MCF 10A (cell line): Measurements from ENCODE around the gene GABRB1. TPM values are rescaled to one million over a fixed set of nuclear protein-coding genes. Genes with fewer than 3 reads are reported as not detected.

ENCODE experiments used
- BruUV-seq: library from RNA; stranded (reverse); fragments of 400-500 nt; replicated peaks from 2 replicates; lab custom pipeline; 2021; lab: Mats Ljungman, UMichigan
- CTCF ChIA-PET: fragments of 300-600 bp; sonication (Branson Sonifier 250); formaldehyde crosslinking; extraction: SDS; loops from one replicate; lab custom pipeline; 2021; ENCODE audit warnings: antibody characterized with exemption, inconsistent platforms; lab: Yijun Ruan, JAX
- POLR2A ChIA-PET: fragments of 300-600, 350-650 bp; sonication (Branson Sonifier 250); formaldehyde crosslinking; extraction: SDS; loops from one replicate; lab custom pipeline; 2020; ENCODE audit warnings: antibody characterized with exemption, inconsistent platforms; lab: Yijun Ruan, JAX
- DNase-seq: peaks from one replicate; pipeline ENCODE4 v3.0.0-alpha.2; 2018; ENCODE audit not compliant: unreplicated experiment
- H3K27ac Mint-ChIP-seq: one replicate; pipeline ENCODE4 v1.8.0; 2022; ENCODE audit warnings: mild to moderate bottlenecking, low read depth, mixed read lengths; ENCODE audit not compliant: unreplicated experiment
- H3K27me3 Mint-ChIP-seq: one replicate; pipeline ENCODE4 v1.8.0; 2022; ENCODE audit warnings: mixed read lengths; ENCODE audit not compliant: insufficient read depth, unreplicated experiment
- H3K36me3 Mint-ChIP-seq: one replicate; pipeline ENCODE4 v1.8.0; 2022; ENCODE audit warnings: mild to moderate bottlenecking, moderate library complexity, mixed read lengths; ENCODE audit not compliant: insufficient read depth, unreplicated experiment
- H3K4me1 Mint-ChIP-seq: one replicate; pipeline ENCODE4 v1.8.0; 2022; ENCODE audit warnings: mixed read lengths; ENCODE audit not compliant: insufficient read depth, unreplicated experiment
- H3K4me3 Mint-ChIP-seq: one replicate; pipeline ENCODE4 v1.8.0; 2022; ENCODE audit warnings: mild to moderate bottlenecking, moderate library complexity, mixed read lengths; ENCODE audit not compliant: unreplicated experiment
- H3K9me3 Mint-ChIP-seq: one replicate; pipeline ENCODE4 v1.8.0; 2022; ENCODE audit warnings: mixed read lengths; ENCODE audit not compliant: unreplicated experiment
- intact Hi-C: fragments of 100-400 bp; cut with micrococcal nuclease; formaldehyde crosslinking; loops from 2 replicates; pipeline ENCODE4 v1.14.1; 2022
- total RNA-seq: library from RNA; stranded (reverse); gene quantifications from 2 replicates; pipeline ENCODE4 v1.2.3, GENCODE V29; 2022
- TF ChIP-seq, protein P1 (sequence below): fragments of 200-600 bp; IDR thresholded peaks from one replicate; pipeline ENCODE4 v1.8.0; 2022; ENCODE audit warnings: antibody characterized with exemption, mild to moderate bottlenecking; ENCODE audit not compliant: unreplicated experiment

GABRB1 gene
- total RNA-seq, 1 experiment from 2014 or later = not detected

DNA sequence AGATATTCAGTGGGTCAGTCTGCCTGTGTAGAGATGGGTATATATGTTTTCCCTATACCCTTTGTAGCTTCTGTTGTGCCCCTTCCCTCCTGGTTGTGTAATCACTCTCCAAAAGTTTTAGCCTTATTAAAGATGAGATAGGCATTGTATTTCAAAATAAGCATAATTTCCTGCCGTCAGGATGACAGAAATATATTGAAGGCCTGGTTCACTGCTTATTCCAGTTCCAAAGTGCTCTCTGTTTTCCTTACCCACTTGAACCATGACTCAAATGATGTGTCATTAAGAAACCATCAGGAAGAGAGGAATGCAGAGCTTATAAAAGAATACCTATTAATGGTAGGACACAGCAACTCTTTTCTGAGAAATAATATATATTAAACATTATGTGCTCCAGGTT lies 178.5 kb downstream of the GABRB1 start:
- no peak overlapping the region for H3K4me3 Mint-ChIP-seq
- peak; percentile 16 for DNase-seq
- H3K36me3 Mint-ChIP-seq = no peaks in the 10 kb centered on the region
- H3K4me1 Mint-ChIP-seq = no peaks in the 10 kb centered on the region
- no TSS peak for BruUV-seq
- POLR2A ChIA-PET = interaction anchor here (1.3 kb wide), 1 partner anchor 16 kb away, joined by 3 read pairs; no protein-coding TSS in a partner anchor
- no peaks in the 10 kb centered on the region for H3K9me3 Mint-ChIP-seq
- intact Hi-C loops = no loop called here
- TF ChIP-seq, protein P1, sequence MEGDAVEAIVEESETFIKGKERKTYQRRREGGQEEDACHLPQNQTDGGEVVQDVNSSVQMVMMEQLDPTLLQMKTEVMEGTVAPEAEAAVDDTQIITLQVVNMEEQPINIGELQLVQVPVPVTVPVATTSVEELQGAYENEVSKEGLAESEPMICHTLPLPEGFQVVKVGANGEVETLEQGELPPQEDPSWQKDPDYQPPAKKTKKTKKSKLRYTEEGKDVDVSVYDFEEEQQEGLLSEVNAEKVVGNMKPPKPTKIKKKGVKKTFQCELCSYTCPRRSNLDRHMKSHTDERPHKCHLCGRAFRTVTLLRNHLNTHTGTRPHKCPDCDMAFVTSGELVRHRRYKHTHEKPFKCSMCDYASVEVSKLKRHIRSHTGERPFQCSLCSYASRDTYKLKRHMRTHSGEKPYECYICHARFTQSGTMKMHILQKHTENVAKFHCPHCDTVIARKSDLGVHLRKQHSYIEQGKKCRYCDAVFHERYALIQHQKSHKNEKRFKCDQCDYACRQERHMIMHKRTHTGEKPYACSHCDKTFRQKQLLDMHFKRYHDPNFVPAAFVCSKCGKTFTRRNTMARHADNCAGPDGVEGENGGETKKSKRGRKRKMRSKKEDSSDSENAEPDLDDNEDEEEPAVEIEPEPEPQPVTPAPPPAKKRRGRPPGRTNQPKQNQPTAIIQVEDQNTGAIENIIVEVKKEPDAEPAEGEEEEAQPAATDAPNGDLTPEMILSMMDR = no peak
- CTCF ChIA-PET = interaction anchor here (1.1 kb wide), 1 partner anchor 354 kb away, joined by 4 read pairs; no protein-coding TSS in a partner anchor
- no peaks in the 10 kb centered on the region for H3K27me3 Mint-ChIP-seq
- H3K27ac Mint-ChIP-seq = no peak overlapping the region

DNA sequence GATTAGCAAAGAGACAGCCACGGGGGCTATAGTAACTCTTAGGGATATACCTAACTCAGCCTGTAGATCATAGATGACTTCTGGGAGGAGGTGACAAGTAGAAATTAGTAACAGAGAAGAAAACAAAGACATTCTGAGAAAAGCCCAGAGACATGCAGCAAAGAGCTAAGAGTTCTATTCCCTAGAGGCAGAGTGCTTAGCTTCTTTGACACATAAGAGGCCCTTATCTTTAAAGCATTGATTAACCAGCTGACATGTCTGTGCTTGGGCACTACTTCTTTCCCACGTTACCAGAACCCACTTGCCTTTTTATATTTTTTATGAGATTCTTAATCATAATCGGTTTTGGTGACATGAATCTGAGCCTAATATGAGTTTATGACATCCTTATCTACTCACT lies 179.5 kb downstream of the GABRB1 start:
- Mint-ChIP-seq H3K27ac (no peak overlapping the region), H3K36me3 (no peaks in the 10 kb centered on the region), H3K4me1 (no peaks in the 10 kb centered on the region), H3K9me3 (no peaks in the 10 kb centered on the region), H3K4me3 (no peak overlapping the region), H3K27me3 (no peaks in the 10 kb centered on the region)
- TF ChIP-seq, protein P1 = no peak
- ChIA-PET POLR2A (interaction anchor here (1.3 kb wide), 1 partner anchor 15 kb away, joined by 3 read pairs; no protein-coding TSS in a partner anchor), CTCF (interaction anchor here (0.6 to 1.1 kb wide), 2 partner anchors 353 to 367 kb away, joined by 3 to 4 read pairs; no protein-coding TSS in a partner anchor)
- intact Hi-C loops = no loop called here
- DNase-seq = no peak
- BruUV-seq = no TSS peak

DNA sequence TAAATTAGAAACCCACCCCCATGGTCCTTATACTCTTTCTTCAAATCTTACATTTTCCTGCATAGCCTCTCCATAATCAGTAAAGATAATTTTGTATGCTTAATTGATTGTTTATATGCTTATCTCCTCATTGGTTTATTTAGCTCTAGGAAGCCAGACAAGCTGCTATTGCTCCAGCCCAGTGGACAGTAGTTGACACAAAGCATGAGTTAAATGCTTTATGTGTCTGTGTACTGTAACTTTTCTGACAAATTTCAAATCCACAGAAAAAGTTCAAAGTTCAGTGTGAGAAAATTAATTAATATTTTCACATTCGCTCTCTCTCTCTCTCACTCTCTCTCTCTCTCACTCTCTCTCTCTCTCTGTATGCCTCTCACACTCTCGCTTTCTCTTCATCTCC lies 181.7 kb downstream of the GABRB1 start:
- intact Hi-C loops = no loop called here
- Mint-ChIP-seq H3K27me3 (peaks cover 9% of the 10 kb centered on the region), H3K4me3 (no peak overlapping the region), H3K36me3 (no peaks in the 10 kb centered on the region), H3K4me1 (no peaks in the 10 kb centered on the region), H3K27ac (no peak overlapping the region), H3K9me3 (no peaks in the 10 kb centered on the region)
- ChIA-PET CTCF (no interaction called here), POLR2A (interaction anchor here (0.7 kb wide), 1 partner anchor 92 kb away, joined by 3 read pairs; no protein-coding TSS in a partner anchor)
- no peak for DNase-seq
- no TSS peak for BruUV-seq
- TF ChIP-seq, protein P1 = no peak

DNA sequence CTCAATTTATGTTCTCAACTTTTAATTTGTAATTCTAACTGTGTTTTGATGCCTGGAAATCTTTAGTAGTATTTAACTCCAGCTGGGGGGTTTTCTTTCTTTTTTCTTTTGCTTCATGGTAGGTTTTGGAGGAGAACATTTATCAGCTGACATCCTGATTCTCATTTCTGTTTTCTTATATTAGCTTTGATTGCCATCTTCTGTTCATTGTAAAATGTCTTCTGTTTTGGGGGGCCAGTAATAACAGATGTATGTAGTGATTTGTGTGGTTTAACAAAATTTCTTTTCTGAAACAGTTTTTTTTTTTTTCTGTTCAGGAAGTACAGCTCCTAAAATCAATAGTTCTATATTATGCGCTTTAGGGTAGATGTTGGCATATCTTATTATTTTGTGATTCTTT lies 182.2 kb downstream of the GABRB1 start:
- TF ChIP-seq, protein P1 = no peak
- Mint-ChIP-seq H3K4me3 (no peak overlapping the region), H3K4me1 (no peaks in the 10 kb centered on the region), H3K9me3 (no peaks in the 10 kb centered on the region), H3K36me3 (no peaks in the 10 kb centered on the region), H3K27ac (no peak overlapping the region), H3K27me3 (peaks cover 13% of the 10 kb centered on the region)
- POLR2A ChIA-PET = interaction anchor here (0.7 kb wide), 1 partner anchor 93 kb away, joined by 3 read pairs; no protein-coding TSS in a partner anchor
- intact Hi-C loops = no loop called here
- DNase-seq = no peak
- BruUV-seq = no TSS peak
- CTCF ChIA-PET = interaction anchor here (0.6 kb wide), 1 partner anchor 1923 kb away, joined by 3 read pairs; no protein-coding TSS in a partner anchor
